Hepatocyte (in vitro differentiated cells): ENCODE data around the gene MED15. TPM values are rescaled to one million over a fixed set of nuclear protein-coding genes. Genes with fewer than 3 reads are reported as not detected.
"Not testable (repeated sequence)": the region's sequence is repeated elsewhere in the genome, so short reads cannot be mapped to it uniquely, and the experiment has no call there.

Source experiments
- DNase-seq: peaks from one replicate; pipeline ENCODE4 v3.0.0-alpha.2; 2016; ENCODE audit warnings: low spot score
- H2AFZ ChIP-seq: fragments of 200-600 bp; sonication (generic); 2 replicates; pipeline ENCODE4 v1.6.0; 2016; ENCODE audit warnings: antibody characterized with exemption, mild to moderate bottlenecking
- H3K27ac ChIP-seq: fragments of 200-600 bp; sonication (generic); 2 replicates; pipeline ENCODE4 v1.5.1; 2016; ENCODE audit warnings: mild to moderate bottlenecking
- H3K27me3 ChIP-seq: fragments of 200-600 bp; sonication (generic); 2 replicates; pipeline ENCODE4 v1.6.1; 2016
- H3K36me3 ChIP-seq: fragments of 200-600 bp; sonication (generic); replicated peaks from 2 replicates; pipeline ENCODE4 v1.5.1; 2016; ENCODE audit warnings: low read depth; ENCODE audit not compliant: insufficient read depth
- H3K4me1 ChIP-seq: fragments of 200-600 bp; sonication (generic); 2 replicates; pipeline ENCODE4 v1.5.1; 2016; ENCODE audit warnings: mild to moderate bottlenecking, moderate library complexity; ENCODE audit not compliant: insufficient read depth
- H3K4me2 ChIP-seq: fragments of 200-600 bp; sonication (generic); 2 replicates; pipeline ENCODE4 v1.6.0; 2016
- H3K4me3 ChIP-seq: fragments of 200-600 bp; sonication (generic); 2 replicates; pipeline ENCODE4 v1.5.1; 2016; ENCODE audit warnings: mild to moderate bottlenecking
- H3K79me2 ChIP-seq: fragments of 200-600 bp; sonication (generic); 2 replicates; pipeline ENCODE4 v1.6.0; 2017; ENCODE audit warnings: mild to moderate bottlenecking
- H3K9me2 ChIP-seq: fragments of 200-600 bp; sonication (generic); replicated peaks from 2 replicates; pipeline ENCODE4 v1.6.0; 2017; ENCODE audit warnings: mild to moderate bottlenecking; ENCODE audit not compliant: insufficient read depth
- H3K9me3 ChIP-seq: fragments of 200-600 bp; sonication (generic); 2 replicates; pipeline ENCODE4 v1.5.1; 2016; ENCODE audit warnings: low read depth, mild to moderate bottlenecking
- H4K20me1 ChIP-seq: fragments of 200-600 bp; sonication (generic); 2 replicates; pipeline ENCODE4 v1.6.0; 2016; ENCODE audit warnings: mild to moderate bottlenecking; ENCODE audit not compliant: insufficient read depth, poor library complexity, severe bottlenecking
- EZH2 ChIP-seq: fragments of 200-600 bp; sonication (generic); IDR thresholded peaks from 2 replicates; pipeline ENCODE4 v1.6.1; 2016; ENCODE audit warnings: antibody characterized with exemption, mild to moderate bottlenecking, borderline replicate concordance
- EZH2phosphoT487 ChIP-seq: fragments of 200-600 bp; sonication (generic); IDR thresholded peaks from one replicate; pipeline ENCODE4 v1.6.1; 2018; ENCODE audit warnings: antibody characterized with exemption, mild to moderate bottlenecking, low read depth, moderate library complexity; ENCODE audit not compliant: unreplicated experiment, severe bottlenecking
- WGBS: methylation state at CpG from one replicate; pipeline ENCODE4 v1.1.6; 2016; ENCODE audit warnings: low lambda C conversion rate; ENCODE audit errors: missing lambda C conversion rate; 5-methylcytosine and 5-hydroxymethylcytosine counted together
- polyA plus RNA-seq: library from polyadenylated mRNA; unstranded; fragments of >200 nt; fragmentation: Nextera tagmentation; extraction: Ambion mirVana; gene quantifications from 2 replicates; pipeline ENCODE4 v1.2.1, GENCODE V29; 2016
- total RNA-seq: library from RNA; depleted of rRNA; stranded (reverse); fragments of >200 nt; gene quantifications from 2 replicates; pipeline ENCODE4 v1.2.3, GENCODE V29; 2014
- TF ChIP-seq, protein P1 (sequence below): fragments of 200-600 bp; sonication (generic); IDR thresholded peaks from 2 replicates; pipeline ENCODE4 v1.5.1; 2016; ENCODE audit warnings: antibody characterized with exemption, mild to moderate bottlenecking; ENCODE audit not compliant: poor library complexity

The MED15 gene
- total and polyA plus RNA-seq, 2 experiments from 2014 or later, result 31.5 to 53.1 TPM

DNA sequence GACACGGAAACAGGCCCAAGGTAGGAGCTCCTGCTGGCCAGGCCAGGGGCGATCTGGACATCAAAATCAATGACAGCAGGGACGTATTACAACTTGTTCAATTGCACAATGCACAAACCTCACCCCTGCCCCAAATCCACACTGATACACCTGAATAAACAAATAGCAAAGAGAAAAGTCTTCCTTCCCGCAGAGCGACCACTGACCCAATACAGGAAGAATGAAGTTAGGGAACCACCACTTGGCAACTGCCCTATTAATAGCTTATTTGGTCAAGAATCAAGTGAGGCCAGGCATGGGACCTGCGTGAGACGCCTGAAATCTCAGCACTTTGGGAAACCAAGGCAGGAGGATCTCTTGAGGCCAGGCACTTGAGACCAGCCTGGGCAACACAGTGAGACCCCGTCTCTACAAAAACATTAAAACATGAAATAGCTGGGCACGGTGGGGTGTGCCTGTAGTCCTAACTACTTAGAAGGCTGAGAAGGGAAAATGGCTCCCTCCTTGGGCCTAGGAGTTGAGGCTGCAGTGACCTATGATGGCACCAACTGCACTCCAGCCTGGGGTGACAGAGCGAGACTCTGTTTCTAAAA, 109.1 kb downstream of the MED15 start:
- Histone ChIP-seq H3K4me3 (no peak overlapping the region), H3K9me3 (no peaks in the 10 kb centered on the region), H2AFZ (no peak overlapping the region), H4K20me1 (no peaks in the 10 kb centered on the region), H3K9me2 (no peaks in the 10 kb centered on the region), H3K36me3 (no peaks in the 10 kb centered on the region), H3K4me1 (no peaks in the 10 kb centered on the region), H3K27me3 (no peaks in the 10 kb centered on the region), H3K4me2 (no peak overlapping the region), H3K27ac (no peak overlapping the region), H3K79me2 (no peaks in the 10 kb centered on the region)
- WGBS, result 82% methylated on average over 10 of the region's 10 CpGs
- no peak for DNase-seq
- TF ChIP-seq, protein P1, sequence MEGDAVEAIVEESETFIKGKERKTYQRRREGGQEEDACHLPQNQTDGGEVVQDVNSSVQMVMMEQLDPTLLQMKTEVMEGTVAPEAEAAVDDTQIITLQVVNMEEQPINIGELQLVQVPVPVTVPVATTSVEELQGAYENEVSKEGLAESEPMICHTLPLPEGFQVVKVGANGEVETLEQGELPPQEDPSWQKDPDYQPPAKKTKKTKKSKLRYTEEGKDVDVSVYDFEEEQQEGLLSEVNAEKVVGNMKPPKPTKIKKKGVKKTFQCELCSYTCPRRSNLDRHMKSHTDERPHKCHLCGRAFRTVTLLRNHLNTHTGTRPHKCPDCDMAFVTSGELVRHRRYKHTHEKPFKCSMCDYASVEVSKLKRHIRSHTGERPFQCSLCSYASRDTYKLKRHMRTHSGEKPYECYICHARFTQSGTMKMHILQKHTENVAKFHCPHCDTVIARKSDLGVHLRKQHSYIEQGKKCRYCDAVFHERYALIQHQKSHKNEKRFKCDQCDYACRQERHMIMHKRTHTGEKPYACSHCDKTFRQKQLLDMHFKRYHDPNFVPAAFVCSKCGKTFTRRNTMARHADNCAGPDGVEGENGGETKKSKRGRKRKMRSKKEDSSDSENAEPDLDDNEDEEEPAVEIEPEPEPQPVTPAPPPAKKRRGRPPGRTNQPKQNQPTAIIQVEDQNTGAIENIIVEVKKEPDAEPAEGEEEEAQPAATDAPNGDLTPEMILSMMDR, result no peak
- TF ChIP-seq EZH2phosphoT487, result no peak
- TF ChIP-seq EZH2, result no peak

DNA sequence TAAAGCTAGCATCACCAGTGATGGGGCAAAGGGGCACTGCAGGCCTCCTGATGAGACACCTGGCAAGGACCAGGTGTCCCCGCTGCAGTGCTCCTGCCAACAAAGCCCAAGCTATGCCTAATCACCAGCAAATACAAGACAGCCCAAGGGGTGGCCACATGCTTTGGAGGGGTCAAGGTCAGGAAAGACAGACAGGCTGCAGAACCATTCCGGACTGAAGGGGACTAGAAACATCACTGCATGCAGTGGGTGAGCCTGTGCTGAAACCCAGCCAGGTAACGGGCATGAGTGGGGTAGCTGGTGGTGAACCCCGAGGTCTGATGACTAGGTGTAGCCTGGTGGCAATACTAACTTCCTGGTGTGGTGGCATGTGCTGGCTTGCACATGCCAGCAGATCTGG, 111.1 kb downstream of the MED15 start:
- no peaks in the 10 kb centered on the region for H3K9me2 ChIP-seq
- TF ChIP-seq EZH2, result no peak
- no peak for TF ChIP-seq EZH2phosphoT487
- TF ChIP-seq, protein P1, result no peak
- no peaks in the 10 kb centered on the region for H3K79me2 ChIP-seq
- no peak overlapping the region for H2AFZ ChIP-seq
- no peaks in the 10 kb centered on the region for H3K36me3 ChIP-seq
- H3K4me3 ChIP-seq, result no peak overlapping the region
- H3K4me1 ChIP-seq, result no peaks in the 10 kb centered on the region
- no peak for DNase-seq
- WGBS, result 92% methylated on average over 4 of the region's 4 CpGs
- no peaks in the 10 kb centered on the region for H4K20me1 ChIP-seq
- H3K9me3 ChIP-seq, result no peaks in the 10 kb centered on the region
- no peak overlapping the region for H3K4me2 ChIP-seq
- no peaks in the 10 kb centered on the region for H3K27me3 ChIP-seq
- no peak overlapping the region for H3K27ac ChIP-seq

DNA sequence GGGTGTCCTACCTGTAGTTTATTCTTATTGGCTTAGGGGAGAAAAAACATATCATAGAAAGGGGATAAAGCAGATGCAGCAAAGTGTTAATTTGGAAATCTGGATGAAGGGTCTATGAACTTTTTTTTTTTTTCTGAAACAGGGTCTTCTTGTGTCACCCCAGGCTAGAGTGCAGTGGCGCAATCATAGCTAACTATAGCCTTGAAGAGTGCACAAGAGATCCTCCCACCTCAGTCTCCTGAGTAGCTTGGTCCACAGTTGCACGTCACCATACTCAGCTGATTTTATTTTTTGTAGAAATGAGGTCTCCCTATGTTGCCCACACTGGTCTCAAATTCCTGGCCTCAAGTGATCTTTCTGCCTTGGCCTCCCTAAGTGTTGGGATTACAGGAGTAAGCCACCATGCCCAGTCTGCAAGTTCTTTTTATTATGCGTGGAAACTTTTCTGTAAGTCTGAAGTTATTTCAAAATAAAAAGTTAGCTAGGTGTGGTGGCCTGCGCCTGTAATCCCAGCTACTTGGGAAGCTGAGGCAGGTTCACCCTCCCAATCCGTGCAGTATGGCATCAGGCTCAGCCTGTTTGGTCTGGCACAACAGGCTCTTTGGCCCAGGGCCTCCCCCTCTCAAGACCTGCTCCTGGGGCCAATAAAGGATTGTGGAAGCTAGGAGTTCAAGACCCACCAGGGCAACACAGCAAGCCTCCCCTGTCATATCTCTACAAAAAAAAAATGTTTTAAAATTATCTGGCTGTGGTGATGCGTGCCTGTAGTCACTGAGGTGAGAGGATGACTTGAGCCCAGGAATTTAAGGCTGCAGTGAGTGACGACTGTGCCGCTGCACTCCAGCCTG, 111.9 kb downstream of the MED15 start:
- no peaks in the 10 kb centered on the region for H3K4me1 ChIP-seq
- H3K4me3 ChIP-seq, result no peak overlapping the region
- TF ChIP-seq, protein P1, result no peak
- TF ChIP-seq EZH2 (no peak), EZH2phosphoT487 (no peak)
- no peak overlapping the region for H2AFZ ChIP-seq
- H3K79me2 ChIP-seq, result no peaks in the 10 kb centered on the region
- H3K36me3 ChIP-seq, result no peaks in the 10 kb centered on the region
- no peak overlapping the region for H3K27ac ChIP-seq
- H3K27me3 ChIP-seq, result no peaks in the 10 kb centered on the region
- H3K9me2 ChIP-seq, result no peaks in the 10 kb centered on the region
- WGBS, result 87% methylated on average over 8 of the region's 8 CpGs
- H4K20me1 ChIP-seq, result no peaks in the 10 kb centered on the region
- H3K4me2 ChIP-seq, result no peak overlapping the region
- no peaks in the 10 kb centered on the region for H3K9me3 ChIP-seq
- DNase-seq, result no peak

DNA sequence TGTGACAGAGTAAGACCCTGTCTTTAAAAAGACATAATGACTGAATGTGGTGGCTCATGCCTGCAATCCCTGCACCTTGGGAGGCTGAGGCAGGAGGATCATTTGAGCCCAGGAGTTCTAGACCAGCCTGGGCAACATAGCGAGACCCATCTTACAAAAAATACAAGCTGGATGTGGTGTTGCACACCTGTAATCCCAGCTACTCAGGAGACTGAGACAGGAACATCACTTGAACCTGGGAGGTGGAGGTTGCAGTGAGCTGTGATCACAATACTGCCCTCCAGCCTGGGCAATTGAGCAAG, 112.4 kb downstream of the MED15 start:
- WGBS, result 100% methylated on average over 1 of the region's 1 CpG

More for the DNA sequence above, 112.4 kb downstream of the MED15 start:
- not testable (repeated sequence) for H3K36me3 ChIP-seq, H3K9me3 ChIP-seq, H3K27ac ChIP-seq, H3K79me2 ChIP-seq, DNase-seq, H3K4me1 ChIP-seq, H3K4me3 ChIP-seq, H3K4me2 ChIP-seq, H4K20me1 ChIP-seq, H3K9me2 ChIP-seq, H2AFZ ChIP-seq, H3K27me3 ChIP-seq
